ENCODE results near the gene DCHS1.

DNA sequence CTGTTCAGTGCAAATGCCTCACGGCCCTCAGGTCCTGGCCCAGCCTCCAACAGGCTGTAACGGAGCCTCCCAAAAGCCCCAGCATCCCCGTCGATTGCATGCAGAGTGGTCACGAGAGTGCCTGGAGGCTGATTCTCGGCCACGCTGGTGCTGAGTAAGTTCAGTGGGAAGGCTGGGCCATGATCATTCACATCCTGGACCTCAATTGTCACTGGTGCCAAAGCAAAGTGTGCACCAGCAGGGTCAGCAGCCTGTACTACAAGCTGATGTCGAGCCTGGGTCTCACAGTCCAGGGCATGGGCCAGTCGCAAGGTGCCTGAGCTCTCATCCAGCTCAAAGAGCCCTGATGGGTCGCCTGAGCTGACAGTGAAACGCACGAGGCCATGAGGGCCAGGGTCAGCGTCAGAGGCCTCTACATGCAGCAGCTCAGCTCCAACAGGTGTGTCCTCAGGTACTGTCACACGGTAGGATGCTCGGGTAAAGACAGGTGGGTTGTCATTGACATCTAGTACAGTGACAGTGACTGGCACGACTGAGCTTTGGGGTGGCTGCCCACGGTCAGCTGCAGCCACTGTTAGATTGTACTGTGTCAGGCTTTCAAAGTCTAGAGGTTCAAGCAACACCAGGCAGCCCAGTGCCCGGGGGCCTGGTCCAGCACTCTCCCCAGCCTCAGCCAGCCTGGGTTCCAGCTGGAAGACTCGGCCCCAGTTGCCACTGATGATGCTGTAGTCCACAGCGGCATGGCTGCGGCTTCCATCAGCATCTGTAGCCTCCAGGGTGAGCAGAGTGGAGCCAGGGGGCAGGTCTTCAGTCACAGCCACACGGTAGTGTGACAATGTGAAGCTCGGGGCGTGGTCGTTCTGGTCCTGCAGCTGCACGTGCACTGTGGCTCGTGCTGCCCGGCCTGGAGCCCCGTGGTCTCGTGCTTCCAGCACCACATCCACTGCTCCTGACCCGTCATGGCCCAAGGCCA, 31.9 kb downstream of the DCHS1 start:
- TF ChIP-seq, protein P1, sequence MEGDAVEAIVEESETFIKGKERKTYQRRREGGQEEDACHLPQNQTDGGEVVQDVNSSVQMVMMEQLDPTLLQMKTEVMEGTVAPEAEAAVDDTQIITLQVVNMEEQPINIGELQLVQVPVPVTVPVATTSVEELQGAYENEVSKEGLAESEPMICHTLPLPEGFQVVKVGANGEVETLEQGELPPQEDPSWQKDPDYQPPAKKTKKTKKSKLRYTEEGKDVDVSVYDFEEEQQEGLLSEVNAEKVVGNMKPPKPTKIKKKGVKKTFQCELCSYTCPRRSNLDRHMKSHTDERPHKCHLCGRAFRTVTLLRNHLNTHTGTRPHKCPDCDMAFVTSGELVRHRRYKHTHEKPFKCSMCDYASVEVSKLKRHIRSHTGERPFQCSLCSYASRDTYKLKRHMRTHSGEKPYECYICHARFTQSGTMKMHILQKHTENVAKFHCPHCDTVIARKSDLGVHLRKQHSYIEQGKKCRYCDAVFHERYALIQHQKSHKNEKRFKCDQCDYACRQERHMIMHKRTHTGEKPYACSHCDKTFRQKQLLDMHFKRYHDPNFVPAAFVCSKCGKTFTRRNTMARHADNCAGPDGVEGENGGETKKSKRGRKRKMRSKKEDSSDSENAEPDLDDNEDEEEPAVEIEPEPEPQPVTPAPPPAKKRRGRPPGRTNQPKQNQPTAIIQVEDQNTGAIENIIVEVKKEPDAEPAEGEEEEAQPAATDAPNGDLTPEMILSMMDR (IDR thresholded peaks at IDR 0.05), result no peak
- TF ChIP-seq, protein P2, sequence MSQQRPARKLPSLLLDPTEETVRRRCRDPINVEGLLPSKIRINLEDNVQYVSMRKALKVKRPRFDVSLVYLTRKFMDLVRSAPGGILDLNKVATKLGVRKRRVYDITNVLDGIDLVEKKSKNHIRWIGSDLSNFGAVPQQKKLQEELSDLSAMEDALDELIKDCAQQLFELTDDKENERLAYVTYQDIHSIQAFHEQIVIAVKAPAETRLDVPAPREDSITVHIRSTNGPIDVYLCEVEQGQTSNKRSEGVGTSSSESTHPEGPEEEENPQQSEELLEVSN (IDR thresholded peaks at IDR 0.05; ENCODE audit: borderline replicate concordance, low read depth), result no peak
- TF ChIP-seq, protein P3, sequence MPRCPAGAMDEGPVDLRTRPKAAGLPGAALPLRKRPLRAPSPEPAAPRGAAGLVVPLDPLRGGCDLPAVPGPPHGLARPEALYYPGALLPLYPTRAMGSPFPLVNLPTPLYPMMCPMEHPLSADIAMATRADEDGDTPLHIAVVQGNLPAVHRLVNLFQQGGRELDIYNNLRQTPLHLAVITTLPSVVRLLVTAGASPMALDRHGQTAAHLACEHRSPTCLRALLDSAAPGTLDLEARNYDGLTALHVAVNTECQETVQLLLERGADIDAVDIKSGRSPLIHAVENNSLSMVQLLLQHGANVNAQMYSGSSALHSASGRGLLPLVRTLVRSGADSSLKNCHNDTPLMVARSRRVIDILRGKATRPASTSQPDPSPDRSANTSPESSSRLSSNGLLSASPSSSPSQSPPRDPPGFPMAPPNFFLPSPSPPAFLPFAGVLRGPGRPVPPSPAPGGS (IDR thresholded peaks at IDR 0.05), result no peak
- no peak for TF ChIP-seq RFX5 (IDR thresholded peaks at IDR 0.05)
- TF ChIP-seq ZC3H11A (IDR thresholded peaks at IDR 0.05), result no peak
- TF ChIP-seq SMC3 (IDR thresholded peaks at IDR 0.05), result no peak
- TF ChIP-seq CBX8 (IDR thresholded peaks at IDR 0.05), result no peak
- TF ChIP-seq PHF8 (IDR thresholded peaks at IDR 0.05; ENCODE audit: borderline replicate concordance, low read depth), result no peak
- TF ChIP-seq SREBF2 (IDR thresholded peaks at IDR 0.05), result no peak
- TF ChIP-seq, protein P4, sequence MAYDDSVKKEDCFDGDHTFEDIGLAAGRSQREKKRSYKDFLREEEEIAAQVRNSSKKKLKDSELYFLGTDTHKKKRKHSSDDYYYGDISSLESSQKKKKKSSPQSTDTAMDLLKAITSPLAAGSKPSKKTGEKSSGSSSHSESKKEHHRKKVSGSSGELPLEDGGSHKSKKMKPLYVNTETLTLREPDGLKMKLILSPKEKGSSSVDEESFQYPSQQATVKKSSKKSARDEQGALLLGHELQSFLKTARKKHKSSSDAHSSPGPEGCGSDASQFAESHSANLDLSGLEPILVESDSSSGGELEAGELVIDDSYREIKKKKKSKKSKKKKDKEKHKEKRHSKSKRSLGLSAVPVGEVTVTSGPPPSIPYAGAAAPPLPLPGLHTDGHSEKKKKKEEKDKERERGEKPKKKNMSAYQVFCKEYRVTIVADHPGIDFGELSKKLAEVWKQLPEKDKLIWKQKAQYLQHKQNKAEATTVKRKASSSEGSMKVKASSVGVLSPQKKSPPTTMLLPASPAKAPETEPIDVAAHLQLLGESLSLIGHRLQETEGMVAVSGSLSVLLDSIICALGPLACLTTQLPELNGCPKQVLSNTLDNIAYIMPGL (CRISPR knock-in tag; IDR thresholded peaks at IDR 0.05; ENCODE audit: borderline replicate concordance), result no peak

All from A549 (cell line).